Ascending aorta (tissue), 2 donors: ENCODE results near the gene C5orf24. TPM values are rescaled to one million over a fixed set of nuclear protein-coding genes. Genes with fewer than 3 reads are reported as not detected.
"Not testable (repeated sequence)": the region's sequence is repeated elsewhere in the genome, so short reads cannot be mapped to it uniquely, and the experiment has no call there.

Source experiments
- DNase-seq, 2 donors: peaks; one replicate each; pipeline ENCODE4 v3.0.0-alpha.2; 2019; ENCODE audit warnings: low spot score in 2 of 2
- H3K27ac ChIP-seq, 2 donors: fragments of 200-600 bp; sonication (generic); one replicate each; pipeline ENCODE4 v1.5.1; 2016 to 2017; ENCODE audit warnings: mild to moderate bottlenecking in 1 of 2
- H3K27me3 ChIP-seq: fragments of 200-600 bp; sonication (generic); one replicate; pipeline ENCODE4 v1.5.1; 2017
- H3K36me3 ChIP-seq, 2 donors: fragments of 200-600 bp; sonication (generic); one replicate each; pipeline ENCODE4 v1.5.1; 2016
- H3K4me1 ChIP-seq, 2 donors: fragments of 200-600 bp; sonication (generic); one replicate each; pipeline ENCODE4 v1.5.1; 2016 to 2017; ENCODE audit warnings: mild to moderate bottlenecking in 1 of 2
- H3K4me3 ChIP-seq, 2 donors: fragments of 200-600 bp; sonication (generic); one replicate each; pipeline ENCODE4 v1.5.1; 2016 to 2017; ENCODE audit warnings: mild to moderate bottlenecking in 1 of 2
- H3K9me3 ChIP-seq, 2 donors: fragments of 200-600 bp; sonication (generic); one replicate each; pipeline ENCODE4 v1.5.1; 2016
- intact Hi-C: fragments of 100-400 bp; cut with DNase I; formaldehyde crosslinking; loops from one replicate; pipeline ENCODE4 v1.15.1; 2023
- total RNA-seq: library from RNA; depleted of rRNA; stranded (reverse); fragments of >200 nt; gene quantifications from one replicate; pipeline ENCODE4 v1.1.0, GENCODE V29; 2016
- TF ChIP-seq, protein P1 (sequence below), 3 experiments: fragments of 200-600 bp in 2 of 3; fragments of 450-650 bp in 1 of 3; sonication (generic) in 2 of 3; IDR thresholded peaks; one replicate each; pipeline ENCODE4 v1.5.1; 2016 to 2019; ENCODE audit warnings: antibody characterized with exemption in 3 of 3, mild to moderate bottlenecking in 1 of 3, moderate library complexity in 1 of 3

Gene C5orf24
- total RNA-seq, 1 donor from 2014 or later, result 36.5 TPM

GRCh38 chr5:134878403-134878802 is 32.6 kb downstream of the C5orf24 start:
- no peak overlapping the region for H3K4me3 ChIP-seq
- no peak for DNase-seq
- H3K27ac ChIP-seq, result no peak overlapping the region
- H3K36me3 ChIP-seq, result no peaks in the 10 kb centered on the region
- H3K9me3 ChIP-seq, result no peaks in the 10 kb centered on the region
- TF ChIP-seq, protein P1, sequence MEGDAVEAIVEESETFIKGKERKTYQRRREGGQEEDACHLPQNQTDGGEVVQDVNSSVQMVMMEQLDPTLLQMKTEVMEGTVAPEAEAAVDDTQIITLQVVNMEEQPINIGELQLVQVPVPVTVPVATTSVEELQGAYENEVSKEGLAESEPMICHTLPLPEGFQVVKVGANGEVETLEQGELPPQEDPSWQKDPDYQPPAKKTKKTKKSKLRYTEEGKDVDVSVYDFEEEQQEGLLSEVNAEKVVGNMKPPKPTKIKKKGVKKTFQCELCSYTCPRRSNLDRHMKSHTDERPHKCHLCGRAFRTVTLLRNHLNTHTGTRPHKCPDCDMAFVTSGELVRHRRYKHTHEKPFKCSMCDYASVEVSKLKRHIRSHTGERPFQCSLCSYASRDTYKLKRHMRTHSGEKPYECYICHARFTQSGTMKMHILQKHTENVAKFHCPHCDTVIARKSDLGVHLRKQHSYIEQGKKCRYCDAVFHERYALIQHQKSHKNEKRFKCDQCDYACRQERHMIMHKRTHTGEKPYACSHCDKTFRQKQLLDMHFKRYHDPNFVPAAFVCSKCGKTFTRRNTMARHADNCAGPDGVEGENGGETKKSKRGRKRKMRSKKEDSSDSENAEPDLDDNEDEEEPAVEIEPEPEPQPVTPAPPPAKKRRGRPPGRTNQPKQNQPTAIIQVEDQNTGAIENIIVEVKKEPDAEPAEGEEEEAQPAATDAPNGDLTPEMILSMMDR (IDR thresholded peaks at IDR 0.05), result no peak
- peaks cover 0 to 9% of the 10 kb centered on the region in 2 donors for H3K4me1 ChIP-seq
- intact Hi-C loops, result loop anchor here (10.0 kb wide), 2 partner anchors 144 to 504 kb away; partner anchors contain the start of genes CAMLG and UBE2B
- no peaks in the 10 kb centered on the region for H3K27me3 ChIP-seq

DNA sequence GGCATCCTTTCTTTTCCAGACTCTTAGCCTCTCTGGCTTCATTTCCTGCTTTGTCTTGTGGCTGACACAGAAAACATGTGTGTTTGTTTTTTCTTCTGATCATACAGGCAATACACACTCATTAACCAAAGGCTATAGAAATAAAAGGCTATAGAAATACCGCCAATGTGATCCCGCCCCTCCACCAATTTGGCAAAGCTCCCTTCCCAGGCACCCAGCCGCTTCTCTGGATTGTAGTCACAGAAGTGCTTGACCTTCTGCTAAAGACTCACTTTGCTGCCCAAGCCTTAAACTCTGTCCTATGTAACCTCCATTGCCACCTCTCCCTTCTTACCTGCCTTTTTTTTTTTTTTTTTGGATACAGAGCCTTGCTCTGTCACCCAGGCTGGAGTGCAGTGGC is 33.7 kb downstream of the C5orf24 start:
- Histone ChIP-seq H3K4me3 (no peak overlapping the region), H3K4me1 (peaks cover 0 to 9% of the 10 kb centered on the region in 2 donors), H3K36me3 (no peaks in the 10 kb centered on the region), H3K27me3 (no peaks in the 10 kb centered on the region), H3K9me3 (no peaks in the 10 kb centered on the region), H3K27ac (no peak overlapping the region)
- TF ChIP-seq, protein P1 (IDR thresholded peaks at IDR 0.05), result no peak
- intact Hi-C loops, result loop anchor here (10.0 kb wide), 2 partner anchors 145 to 505 kb away; partner anchors contain the start of genes CAMLG and UBE2B
- DNase-seq, result no peak

DNA sequence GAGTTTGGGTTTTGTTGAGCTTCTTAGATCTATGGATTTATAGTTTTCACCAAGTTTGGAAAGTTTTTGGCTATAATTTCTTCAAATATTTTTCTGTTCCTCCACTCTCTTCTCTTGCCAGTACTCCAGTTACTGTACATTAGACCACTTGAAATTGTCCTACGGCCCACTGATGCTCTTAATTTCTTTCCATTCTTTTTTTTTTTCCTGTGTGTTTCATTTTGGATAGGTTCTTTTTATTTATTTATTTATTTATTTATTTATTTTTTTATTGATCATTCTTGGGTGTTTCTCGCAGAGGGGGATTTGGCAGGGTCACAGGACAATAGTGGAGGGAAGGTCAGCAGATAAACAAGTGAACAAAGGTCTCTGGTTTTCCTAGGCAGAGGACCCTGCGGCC is 35.2 kb downstream of the C5orf24 start:
- H3K4me1 ChIP-seq, H3K27me3 ChIP-seq, H3K36me3 ChIP-seq, H3K9me3 ChIP-seq, H3K27ac ChIP-seq, DNase-seq, H3K4me3 ChIP-seq, intact Hi-C loops: not testable (repeated sequence)

GRCh38 chr5:134881711-134882110 is 35.9 kb downstream of the C5orf24 start:
- H3K4me3 ChIP-seq, H3K27me3 ChIP-seq, DNase-seq, H3K9me3 ChIP-seq, H3K4me1 ChIP-seq, H3K27ac ChIP-seq, intact Hi-C loops, H3K36me3 ChIP-seq: not testable (repeated sequence)

GRCh38 chr5:134887593-134888159 is 41.9 kb downstream of the C5orf24 start:
- H3K4me1 ChIP-seq, result no peaks in the 10 kb centered on the region
- no peak for DNase-seq
- H3K36me3 ChIP-seq, result peaks cover 12 to 23% of the 10 kb centered on the region in 2 donors
- H3K27ac ChIP-seq, result no peak overlapping the region
- H3K9me3 ChIP-seq, result no peaks in the 10 kb centered on the region
- intact Hi-C loops, result no loop called here
- no peak overlapping the region for H3K4me3 ChIP-seq
- TF ChIP-seq, protein P1 (IDR thresholded peaks at IDR 0.05), result no peak
- no peaks in the 10 kb centered on the region for H3K27me3 ChIP-seq

DNA sequence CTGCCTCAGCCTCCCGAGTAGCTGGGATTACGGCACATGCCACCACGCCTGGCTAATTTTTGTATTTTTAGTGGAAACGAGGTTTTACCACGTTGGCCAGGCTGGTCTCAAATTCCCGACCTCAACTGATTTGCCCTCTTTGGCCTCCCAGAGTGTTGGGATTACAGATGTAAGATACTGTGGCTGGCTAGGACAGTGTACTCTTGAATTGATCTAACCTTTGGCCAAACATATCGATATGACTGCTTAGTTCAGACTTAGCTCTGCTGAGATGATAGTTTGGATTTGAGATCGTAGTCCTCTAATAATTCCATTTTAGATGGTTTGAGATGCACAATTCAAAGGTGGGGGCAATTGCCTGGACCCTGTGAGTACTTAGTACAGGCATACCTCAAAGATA is 43.6 kb downstream of the C5orf24 start:
- Histone ChIP-seq H3K27me3 (no peaks in the 10 kb centered on the region), H3K4me3 (no peak overlapping the region), H3K36me3 (peaks cover 12 to 29% of the 10 kb centered on the region in 2 donors), H3K9me3 (no peaks in the 10 kb centered on the region), H3K27ac (no peak overlapping the region), H3K4me1 (no peaks in the 10 kb centered on the region)
- DNase-seq, result no peak
- TF ChIP-seq, protein P1 (IDR thresholded peaks at IDR 0.05), result no peak
- intact Hi-C loops, result no loop called here

DNA sequence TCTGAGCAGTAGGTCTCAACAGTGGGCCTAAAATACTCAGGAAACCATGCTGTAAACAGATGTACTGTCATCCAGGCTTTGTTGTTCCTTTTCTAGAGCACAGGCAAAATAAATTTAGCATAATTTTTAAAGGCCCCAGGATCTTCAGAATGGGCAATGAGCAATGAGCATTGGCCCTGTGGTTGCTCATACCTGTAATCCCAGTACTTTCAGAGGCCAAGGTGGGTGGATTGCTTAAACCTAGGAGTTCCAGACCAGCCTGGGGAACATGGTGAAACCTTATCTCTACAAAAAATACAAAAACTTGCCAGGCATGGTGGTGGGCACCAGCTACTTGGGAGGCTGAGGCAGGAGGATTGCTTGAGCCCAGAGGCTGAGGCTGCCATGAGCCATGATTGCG is 45.7 kb downstream of the C5orf24 start:
- no peak for DNase-seq
- H3K9me3 ChIP-seq, result no peaks in the 10 kb centered on the region
- H3K4me3 ChIP-seq, result no peak overlapping the region
- TF ChIP-seq, protein P1 (IDR thresholded peaks at IDR 0.05), result no peak
- no peaks in the 10 kb centered on the region for H3K4me1 ChIP-seq
- intact Hi-C loops, result no loop called here
- H3K27me3 ChIP-seq, result no peaks in the 10 kb centered on the region
- peaks cover 17 to 47% of the 10 kb centered on the region in 2 donors for H3K36me3 ChIP-seq
- no peak overlapping the region for H3K27ac ChIP-seq
